HUDEP-2 (cell line): Measurements from ENCODE around the gene LUZP4.
"Not testable (repeated sequence)": the region's sequence is repeated elsewhere in the genome, so short reads cannot be mapped to it uniquely, and the experiment has no call there.

ENCODE experiments used
- DNase-seq, 76 experiments: peaks; one replicate each; lab custom pipeline; 2025; ENCODE audit not compliant: unreplicated experiment in 76 of 76; lab: John Stamatoyannopoulos, UW

The LUZP4 gene, protein sequence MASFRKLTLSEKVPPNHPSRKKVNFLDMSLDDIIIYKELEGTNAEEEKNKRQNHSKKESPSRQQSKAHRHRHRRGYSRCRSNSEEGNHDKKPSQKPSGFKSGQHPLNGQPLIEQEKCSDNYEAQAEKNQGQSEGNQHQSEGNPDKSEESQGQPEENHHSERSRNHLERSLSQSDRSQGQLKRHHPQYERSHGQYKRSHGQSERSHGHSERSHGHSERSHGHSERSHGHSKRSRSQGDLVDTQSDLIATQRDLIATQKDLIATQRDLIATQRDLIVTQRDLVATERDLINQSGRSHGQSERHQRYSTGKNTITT

DNA sequence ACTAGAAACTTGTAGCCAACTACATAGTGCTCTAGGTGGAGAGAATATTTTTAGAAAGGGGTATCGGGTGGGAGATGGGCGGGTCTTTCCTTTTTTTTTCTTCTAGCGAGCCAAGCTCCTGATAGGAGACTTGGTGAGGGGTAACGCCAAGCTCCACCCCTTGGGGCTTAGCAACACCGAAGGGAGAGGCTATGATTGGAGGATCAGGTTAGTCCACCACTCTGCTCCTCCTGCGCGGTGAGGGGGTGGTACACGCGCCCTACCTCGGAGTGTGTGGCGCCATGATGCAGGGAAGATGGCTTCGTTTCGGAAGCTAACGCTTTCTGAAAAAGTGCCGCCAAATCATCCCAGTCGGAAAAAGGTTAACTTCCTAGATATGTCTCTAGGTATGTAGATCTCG, at the start of gene LUZP4:
TSS of gene LUZP4 (plus strand) at position 251 of the 400 bp plus-strand sequence. CDS start at position 296, 45 bp downstream.
- no peak for DNase-seq

DNA sequence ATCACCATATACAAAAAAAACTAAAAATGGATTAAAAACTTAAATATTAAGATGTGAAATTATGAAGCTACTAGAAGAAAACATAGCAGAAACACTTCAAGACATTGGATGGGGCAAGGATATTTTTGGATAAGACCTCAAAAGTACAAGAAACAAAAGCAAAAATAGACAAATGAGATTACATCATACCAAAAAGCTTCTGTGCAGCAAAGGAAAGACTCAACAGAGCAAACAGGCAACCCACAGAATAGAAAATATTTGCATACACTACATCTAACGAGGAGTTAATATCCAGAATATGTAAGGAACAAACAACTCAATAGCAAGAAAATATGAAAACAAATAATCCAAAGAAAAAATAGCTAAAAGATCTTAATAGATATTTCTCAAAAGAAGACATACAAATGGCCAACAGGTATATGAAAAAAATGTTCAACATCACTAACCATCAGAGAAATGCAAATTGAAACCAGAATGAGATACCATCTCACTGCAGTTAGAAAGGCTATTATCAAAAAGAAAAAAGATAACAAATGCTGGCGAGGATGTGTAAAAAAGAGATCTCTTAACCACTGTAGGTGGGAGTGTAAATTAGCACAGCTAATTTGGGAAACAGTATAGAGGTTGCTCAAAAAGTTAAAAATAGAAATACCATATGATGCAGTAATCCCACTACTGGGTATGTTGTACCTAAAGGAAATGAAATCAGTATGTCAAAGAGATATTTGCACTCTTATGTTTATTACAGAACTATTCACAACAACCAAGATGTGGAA, 37.9 kb upstream of the LUZP4 start:
- DNase-seq: no peak

DNA sequence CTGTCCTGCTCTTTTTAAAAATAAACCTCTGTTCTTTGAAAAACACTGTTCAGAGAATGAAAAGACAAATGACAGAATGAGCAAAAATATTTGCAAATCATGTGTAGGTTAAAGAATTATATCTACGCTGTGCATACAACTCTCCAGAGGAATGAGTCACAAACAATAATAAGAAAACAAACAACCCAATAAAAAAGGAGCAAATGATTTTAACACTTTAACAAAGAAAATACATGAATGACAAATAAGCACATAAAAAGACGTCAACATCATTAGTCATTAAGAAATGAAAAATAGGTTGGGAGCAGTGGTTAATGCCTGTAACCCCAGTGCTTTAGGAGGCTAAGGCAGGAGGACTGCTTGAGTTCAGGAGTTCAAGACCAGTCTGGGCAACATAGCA, 34.5 kb upstream of the LUZP4 start:
- DNase-seq: no peak

DNA sequence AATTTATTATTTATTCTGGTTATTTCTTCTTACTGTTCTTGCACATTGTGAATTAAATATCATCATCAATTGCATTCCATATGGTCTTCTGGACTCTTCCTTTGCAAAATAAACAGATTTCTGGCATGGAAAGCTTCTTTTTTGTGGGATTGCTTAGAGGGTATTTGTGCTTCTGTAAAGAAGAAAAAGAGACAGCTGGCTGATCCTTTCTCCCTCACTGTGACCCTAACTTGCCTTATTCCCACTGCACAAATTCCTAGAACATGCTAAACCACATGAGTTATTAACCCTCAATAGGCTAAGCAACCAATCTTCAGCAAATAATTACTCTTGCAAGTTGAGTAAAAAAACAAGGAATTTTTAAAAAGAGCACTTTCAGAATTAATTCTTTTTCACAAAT, 31.8 kb upstream of the LUZP4 start:
- DNase-seq: no peak

DNA sequence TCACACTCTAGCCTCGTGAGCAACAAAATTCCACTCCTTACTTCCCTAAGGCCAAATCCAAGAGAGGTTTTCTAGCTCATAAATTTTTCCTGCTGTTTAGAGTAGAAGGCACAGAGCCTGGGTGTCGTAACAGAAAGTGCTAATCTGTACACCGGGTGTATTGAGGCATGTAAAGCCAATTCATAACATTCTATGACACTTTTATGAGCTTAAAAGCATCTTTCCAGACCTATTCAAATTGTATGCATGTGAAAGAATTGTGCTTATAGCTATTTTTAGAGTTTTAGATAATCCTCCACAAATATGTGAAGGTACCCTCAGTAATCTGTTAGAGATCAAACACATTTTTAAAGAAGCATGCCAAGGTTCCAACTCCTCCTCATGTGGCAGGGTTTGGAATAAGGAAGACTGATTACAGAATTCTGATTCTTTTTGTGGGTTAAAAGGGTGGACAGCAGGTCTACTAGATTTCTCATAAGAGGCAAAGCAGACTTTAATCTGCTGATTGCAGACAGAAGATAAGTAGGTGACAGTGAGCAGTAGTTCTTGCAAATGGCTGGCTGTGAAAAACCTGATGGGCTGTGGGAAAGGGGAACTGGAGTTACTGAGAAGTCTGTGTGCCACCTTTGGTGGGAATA, 30.2 kb upstream of the LUZP4 start:
- DNase-seq: peak in 15 of 76 experiments; percentile 0 to 45 (median 1)

DNA sequence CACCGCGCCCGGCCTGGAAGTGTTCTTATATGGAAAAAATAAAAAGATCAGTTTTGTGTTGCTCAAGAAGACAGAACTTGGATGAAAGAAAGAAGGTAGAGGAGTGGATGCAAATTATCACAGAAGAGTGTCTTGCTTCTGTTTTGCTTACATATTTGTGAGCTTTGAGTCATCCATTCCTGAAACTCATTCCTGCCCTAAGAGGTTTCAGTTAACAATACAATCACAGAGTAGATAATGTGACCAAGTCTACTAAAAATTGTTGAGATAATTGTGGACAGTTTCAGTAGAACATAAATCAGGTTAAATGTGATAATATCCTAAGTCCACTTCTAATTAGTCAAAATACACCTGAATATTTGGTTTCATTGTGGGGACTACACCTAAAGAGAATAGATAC, 29.2 kb upstream of the LUZP4 start:
- no peak for DNase-seq

DNA sequence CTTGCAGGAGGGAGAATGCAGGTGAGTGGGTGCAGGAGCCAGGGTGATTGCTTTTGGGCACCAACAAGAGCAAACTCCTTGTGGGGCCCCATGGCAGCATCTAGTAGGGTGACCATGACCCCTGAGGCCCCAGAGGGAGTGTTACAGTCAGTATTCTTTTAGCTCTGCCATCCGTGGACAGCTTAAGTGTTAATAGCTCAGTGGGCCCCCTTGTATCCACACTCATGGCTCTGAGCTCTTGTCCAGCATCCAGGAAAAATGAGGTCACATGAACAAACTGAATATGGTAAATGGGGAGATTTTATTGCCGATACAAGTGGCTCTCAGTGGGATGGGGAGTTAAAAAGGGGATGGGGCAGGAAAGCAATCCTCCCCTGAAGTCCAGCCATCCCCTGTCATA, 28.4 kb upstream of the LUZP4 start:
- DNase-seq: no peak

DNA sequence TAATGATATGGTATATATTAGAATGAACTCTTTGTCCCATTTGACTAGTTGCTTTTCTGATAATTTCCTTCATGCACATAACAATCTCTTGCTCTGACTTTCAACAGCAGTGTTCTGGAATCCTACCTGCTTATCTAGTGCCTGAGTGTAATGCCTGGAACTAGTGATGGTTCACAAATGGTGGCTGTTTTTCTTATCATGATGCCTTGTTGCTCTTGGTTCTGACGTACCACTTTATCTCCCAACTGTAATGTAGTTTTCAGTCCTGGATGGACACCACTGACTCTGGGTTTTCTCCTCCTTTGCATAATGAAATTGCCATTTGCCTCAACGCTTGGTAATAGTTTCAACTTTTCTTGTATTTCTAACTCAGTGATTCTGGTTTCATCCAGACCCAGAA, 25.5 kb upstream of the LUZP4 start:
- DNase-seq: peak in 1 of 76 experiments; percentile 0

DNA sequence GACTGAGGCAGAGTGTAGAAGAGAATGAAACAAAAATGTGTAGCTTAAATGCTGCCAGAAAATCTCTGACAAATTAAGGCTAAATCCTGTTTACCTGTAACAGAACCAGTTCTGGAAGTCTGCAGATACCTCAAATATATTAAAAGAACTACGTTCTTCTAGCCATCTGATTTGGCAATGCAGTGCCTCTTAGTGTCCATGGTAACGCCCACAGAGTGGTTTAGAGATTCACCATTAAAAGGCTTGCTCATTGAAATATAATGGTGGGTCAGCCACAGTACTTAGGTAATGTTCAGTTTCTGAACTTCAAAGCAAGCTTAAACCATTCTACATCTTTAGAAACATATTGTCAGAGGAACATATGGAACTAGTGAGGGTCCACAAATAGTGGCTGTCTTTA, 23.2 kb upstream of the LUZP4 start:
- no peak for DNase-seq

DNA sequence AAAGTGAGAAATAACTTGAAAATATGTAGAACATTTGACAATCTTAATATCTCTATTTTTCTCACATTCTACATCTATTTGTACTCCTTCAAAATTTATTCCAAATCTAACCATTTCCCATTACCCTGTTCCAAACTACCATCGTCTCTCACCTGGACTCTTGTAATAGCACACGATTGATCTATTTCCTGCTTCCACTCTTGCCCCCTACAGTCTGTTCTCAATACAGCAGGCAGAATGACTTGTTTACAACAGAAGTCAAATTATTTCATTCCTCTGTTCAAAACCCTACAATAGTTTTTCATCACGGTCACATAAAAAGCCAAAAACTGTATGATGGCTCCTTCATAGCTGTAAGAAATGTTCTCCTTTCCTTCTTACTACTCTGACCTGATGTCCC, 21.1 kb upstream of the LUZP4 start:
- DNase-seq: peak in 1 of 76 experiments; percentile 0

DNA sequence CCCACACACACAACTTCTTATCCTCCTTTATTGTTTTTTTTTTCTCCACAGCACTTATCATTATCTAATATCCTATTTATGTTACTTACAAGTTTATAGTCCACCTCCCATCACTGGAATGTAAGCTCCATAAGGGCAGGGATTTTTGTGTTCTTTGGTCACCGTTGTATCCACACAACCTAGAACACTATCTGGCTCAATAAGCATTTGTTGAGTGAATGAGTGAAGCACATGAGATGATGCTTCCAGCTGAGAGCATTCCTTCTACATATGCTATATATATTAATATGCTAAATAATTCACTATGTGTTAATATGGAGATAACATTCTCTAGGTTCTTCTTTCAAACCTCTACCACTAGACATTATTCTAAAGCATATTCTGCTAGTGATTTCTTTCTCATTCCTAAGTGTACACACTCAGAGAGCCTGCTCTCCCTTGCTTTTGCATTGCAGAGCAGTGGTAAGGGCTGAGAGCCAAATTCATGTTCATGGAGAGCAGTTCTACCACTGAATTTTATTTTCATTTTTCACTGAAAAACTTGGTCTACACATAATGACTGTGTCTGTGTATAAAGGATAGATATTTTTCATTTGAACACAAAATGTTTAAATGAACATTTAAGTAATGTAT, 20.3 kb upstream of the LUZP4 start:
- no peak for DNase-seq

DNA sequence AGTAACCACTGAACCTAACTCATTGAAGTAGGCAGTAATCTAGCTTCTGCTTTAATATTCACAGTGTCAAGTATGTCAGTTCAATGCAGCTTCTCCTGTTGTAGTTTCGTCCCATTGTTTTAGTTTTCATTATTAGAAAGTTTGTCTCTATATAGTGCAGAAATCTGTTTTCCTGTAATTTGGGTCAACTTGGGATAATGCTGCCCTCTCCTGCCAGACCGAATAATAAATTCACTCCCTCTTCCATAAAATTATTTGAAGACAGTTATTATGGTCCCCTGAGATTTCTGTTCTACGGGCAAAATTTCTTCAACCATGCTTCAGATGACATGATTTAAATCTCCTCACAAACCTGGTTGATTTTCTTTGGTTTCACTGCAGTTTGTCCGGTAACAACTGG, 4.6 kb upstream of the LUZP4 start:
- no peak for DNase-seq

DNA sequence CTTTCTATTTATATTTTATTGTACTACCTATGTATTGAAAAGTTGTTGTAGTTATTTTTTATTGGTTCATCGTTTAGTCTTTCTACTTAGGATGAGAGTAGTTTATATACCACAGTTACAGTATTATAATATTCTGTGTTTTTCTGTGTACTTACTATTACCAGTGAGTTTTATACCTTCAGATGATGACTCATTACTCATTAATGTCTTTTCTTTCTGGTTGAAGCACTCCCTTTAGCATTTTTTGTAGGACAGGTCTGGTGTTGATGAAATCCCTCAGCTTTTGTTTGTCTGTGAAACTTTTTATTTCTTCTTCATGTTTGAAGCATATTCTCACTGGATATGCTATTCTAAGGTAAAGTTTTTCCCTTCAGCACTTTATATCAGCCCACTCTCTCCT, 7.7 kb downstream of the LUZP4 start:
- DNase-seq: no peak

DNA sequence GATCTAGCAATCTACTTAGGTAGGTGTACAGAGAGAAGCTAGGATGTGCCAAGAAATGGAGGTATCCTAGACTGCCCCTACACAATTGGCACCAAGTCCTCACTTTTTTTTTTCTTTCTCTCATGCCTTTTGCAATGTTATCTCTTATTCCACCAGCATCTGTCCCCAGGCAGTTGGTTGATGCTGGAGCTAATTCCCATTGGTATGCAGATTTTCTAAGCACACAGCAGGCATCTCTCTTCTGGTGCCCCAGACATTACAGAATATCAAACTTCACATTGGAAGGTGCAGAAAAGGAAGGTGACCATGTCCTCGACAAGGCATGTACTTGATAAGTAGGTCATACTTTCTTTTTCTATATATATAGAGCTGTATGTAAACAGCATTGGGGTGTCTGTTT, 21.6 kb downstream of the LUZP4 start:
- DNase-seq: no peak

DNA sequence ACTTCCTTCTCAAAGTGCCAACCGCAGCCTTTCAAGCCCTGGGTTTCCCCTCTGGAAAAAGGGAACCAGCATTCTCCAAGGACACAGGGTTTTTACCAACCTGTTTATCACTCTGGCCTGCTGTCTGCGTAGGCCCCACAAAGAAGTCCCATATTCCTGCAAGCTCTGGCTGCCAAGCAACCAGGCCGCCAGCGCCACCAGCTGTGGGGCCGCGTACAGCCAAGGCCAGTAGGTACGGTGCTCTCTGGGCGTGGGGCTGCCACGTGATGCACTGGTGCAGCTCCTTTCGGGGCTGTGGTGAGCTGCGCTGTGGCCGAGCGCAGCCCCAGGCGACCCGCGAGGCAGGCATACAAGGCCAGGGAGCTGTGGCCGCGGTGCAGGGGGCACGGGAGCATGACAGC, 22.1 kb downstream of the LUZP4 start:
- DNase-seq: no peak

DNA sequence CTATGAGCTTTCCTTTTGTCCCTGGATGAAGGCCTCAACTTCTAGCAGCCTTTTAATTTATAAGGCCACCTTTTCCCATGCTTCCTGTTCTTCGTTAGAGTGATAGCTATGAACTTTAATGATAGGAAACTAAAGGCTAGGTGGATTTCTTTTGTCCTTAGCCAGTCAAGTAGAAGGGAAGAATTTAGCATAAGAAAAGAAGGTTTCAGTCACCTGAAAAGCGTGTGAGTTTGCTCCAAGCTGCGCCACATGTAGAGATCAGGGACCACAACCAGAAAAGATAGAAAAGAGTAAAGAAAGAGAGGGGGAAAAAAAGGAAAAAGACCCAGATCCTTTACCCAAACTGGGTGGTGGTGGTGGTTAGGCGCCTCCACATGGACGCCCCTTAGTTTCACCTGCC, 28.6 kb downstream of the LUZP4 start:
- DNase-seq: no peak

DNA sequence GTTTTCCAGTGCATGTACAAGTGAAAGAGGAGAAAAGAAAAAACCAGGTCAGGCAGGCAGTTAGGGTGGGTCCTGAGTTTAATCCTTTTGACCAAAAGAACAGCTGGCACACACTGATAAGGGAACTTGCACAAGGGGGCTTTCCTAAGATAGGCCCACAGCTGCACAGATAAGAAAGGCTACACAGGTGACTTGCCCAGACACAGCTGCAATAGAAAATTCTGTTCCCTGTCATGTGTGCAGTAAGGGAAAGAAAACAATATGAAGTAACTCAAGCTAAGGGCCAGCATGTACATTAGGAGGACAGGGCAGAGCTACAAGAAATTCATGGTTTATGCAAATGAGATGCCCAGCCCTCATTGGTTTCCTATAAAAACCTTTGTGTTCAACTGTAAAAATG, 32.9 kb downstream of the LUZP4 start:
- DNase-seq: peak in 74 of 76 experiments; percentile 1 to 89 (median 46)

DNA sequence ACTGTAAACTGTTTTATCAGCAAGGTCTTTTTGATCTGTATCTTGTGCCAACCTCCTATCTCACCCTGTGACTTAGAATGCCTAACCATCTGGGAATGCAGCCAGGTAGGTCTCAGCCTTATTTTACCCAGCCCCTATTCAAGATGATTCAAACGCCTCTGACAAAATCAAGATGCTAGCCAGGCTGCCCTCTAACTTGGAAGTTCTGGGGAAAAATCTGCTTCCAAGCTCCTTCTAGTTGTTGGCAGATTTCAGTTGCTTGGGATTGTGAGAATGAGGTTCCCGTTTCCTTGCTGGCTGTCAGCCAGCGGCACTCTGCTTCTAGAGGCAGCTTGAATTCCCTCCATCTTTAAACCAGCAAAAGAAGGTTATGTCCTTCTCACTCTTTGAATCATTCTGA, 34.7 kb downstream of the LUZP4 start:
- DNase-seq: peak in 2 of 76 experiments; percentile 1 to 2

DNA sequence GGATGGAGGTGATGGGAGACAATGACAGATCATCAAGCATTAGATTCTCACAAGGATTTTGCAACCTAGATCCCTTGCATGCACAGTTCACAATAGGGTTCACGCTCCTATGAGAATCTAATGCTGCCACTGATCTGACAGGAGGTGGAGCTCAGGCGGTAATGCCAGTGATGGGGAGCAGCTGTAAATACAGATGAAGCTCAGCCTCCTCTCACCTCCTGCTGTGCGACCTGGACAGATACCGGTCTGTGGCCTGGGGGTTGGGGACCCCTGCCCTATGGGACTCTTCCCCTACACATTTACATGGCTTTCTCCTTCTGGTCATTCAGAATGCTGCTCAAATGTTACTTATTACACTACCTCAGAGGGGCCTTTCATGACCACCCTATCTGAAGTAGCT, 39.8 kb downstream of the LUZP4 start:
- not testable (repeated sequence) for DNase-seq

DNA sequence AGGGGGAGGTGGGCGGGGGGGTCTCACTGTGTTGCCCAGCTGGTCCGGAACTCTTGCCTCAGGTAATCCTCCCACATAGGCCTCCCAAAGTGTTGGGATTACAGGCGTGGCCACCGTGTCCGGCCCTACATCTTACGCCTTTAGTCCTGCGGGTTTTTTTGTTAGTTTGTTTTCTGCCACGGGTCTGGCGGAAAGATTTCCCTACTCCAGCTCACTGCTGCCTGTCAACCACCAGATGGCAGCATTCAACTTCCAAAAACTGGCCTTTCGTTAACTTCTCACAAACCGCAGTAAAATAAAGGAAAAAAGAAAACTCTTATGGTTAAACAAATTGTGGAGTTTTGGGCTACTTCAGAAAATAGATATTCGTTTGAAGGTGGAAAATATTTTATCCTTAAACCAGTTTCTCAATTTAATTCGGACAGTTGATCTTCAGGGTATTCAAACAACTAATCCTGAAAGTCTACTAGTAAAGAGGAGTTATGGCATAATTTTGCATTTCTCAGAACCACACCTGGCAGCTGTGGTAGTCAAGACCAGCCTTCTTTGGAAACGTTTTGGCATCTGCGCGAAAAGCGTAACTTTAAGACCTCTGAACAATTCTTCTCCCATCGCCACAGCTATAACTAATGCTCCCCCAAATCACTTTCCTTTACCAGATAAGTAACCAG, 41.1 kb downstream of the LUZP4 start:
- DNase-seq: peak in 26 of 76 experiments; percentile 0 to 33 (median 12)

DNA sequence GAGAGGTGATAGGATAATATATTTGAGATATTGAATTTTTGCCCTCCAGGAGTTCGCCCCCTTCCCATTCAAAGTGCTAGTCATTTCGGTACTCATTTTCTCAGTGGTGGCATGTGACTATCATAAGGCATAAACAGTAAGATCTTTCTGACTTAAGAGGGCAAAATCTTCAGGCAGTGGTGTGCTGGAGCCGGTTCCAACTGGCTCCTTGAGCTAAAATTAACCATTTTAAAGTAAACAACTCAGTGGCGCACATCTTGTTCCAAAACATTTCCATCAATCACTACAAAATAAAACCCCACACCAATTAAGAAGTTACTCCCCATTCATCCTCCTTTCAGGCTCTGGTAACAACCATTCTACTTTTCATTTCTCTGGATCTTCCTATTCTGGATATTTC, 43.3 kb downstream of the LUZP4 start:
- DNase-seq: no peak
